Measurements from ENCODE around the gene PTPRS.

DNA sequence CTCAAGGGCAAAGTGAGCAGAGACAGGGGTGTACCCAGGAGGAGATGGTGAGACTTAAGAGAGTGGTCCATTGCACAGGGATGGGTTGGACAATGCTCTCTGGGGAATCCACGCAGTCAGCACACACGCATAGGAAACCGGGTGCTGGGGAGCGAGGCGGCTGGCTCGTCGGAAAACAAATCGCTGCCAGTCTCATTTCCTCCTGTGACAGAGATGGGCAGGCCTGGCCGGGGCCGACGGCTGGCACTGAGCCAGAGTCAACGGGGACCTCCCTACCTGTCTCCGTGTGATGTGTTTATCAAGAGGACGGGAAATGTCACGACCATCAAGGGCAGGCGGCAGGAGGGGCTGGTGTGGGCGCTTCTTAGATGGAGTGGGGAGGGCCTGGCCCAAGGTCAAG, 27.3 kb downstream of the PTPRS start:
- no peak for TF ChIP-seq POLR2A (IDR thresholded peaks at IDR 0.05)
- TF ChIP-seq, protein P1, sequence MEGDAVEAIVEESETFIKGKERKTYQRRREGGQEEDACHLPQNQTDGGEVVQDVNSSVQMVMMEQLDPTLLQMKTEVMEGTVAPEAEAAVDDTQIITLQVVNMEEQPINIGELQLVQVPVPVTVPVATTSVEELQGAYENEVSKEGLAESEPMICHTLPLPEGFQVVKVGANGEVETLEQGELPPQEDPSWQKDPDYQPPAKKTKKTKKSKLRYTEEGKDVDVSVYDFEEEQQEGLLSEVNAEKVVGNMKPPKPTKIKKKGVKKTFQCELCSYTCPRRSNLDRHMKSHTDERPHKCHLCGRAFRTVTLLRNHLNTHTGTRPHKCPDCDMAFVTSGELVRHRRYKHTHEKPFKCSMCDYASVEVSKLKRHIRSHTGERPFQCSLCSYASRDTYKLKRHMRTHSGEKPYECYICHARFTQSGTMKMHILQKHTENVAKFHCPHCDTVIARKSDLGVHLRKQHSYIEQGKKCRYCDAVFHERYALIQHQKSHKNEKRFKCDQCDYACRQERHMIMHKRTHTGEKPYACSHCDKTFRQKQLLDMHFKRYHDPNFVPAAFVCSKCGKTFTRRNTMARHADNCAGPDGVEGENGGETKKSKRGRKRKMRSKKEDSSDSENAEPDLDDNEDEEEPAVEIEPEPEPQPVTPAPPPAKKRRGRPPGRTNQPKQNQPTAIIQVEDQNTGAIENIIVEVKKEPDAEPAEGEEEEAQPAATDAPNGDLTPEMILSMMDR (IDR thresholded peaks at IDR 0.05) = no peak

Data from vagina (tissue), 2 donors.